GM12878 (cell line): ENCODE data around the gene SMURF1. TPM values are rescaled to one million over a fixed set of nuclear protein-coding genes. Genes with fewer than 3 reads are reported as not detected.

Experiments used
- CHD2 ChIP-seq: IDR thresholded peaks from 2 replicates; pipeline ENCODE4 v1.6.1; 2011; ENCODE audit warnings: low read depth, low read length, improper control_type of control experiment, borderline replicate concordance
- IKZF2 ChIP-seq, 2 experiments: fragments of 450-650 bp; IDR thresholded peaks; 2 replicates each; pipeline ENCODE4 v1.6.1; 2017; ENCODE audit warnings: mild to moderate bottlenecking in 2 of 2, moderate library complexity in 2 of 2
- KDM1A ChIP-seq: fragments of 200-600 bp; sonication (generic); IDR thresholded peaks from 2 replicates; pipeline ENCODE4 v1.6.1; 2016; ENCODE audit warnings: borderline replicate concordance
- KLF5 ChIP-seq: fragments of 450-650 bp; IDR thresholded peaks from 2 replicates; pipeline ENCODE4 v1.6.1; 2014; ENCODE audit warnings: mild to moderate bottlenecking; ENCODE audit not compliant: partially characterized antibody
- POLR2AphosphoS2 ChIP-seq: IDR thresholded peaks from 2 replicates; pipeline ENCODE4 v1.6.1; 2011; ENCODE audit warnings: low read depth, mild to moderate bottlenecking, low read length, improper control_type of control experiment, moderate library complexity
- RB1 ChIP-seq: fragments of 450-650 bp; formaldehyde crosslinking; IDR thresholded peaks from 2 replicates; pipeline ENCODE4 v1.6.1; 2017; ENCODE audit warnings: mild to moderate bottlenecking, borderline replicate concordance
- RCOR1 ChIP-seq: conservative IDR thresholded peaks from 2 replicates; pipeline ENCODE4 v1.6.1; 2012; ENCODE audit warnings: low read depth, low read length, improper control_type of control experiment
- polyA plus RNA-seq, 11 experiments: library from polyadenylated mRNA; depleted of rRNA in 4 of 11; unstranded in 6 of 11; stranded (reverse) in 5 of 11; fragments of >200 nt; fragmentation: Nextera tagmentation in 4 of 11; fragmentation: Illumina TruSeq in 1 of 11; extraction: Ambion mirVana in 4 of 11; extraction: Trizol in 1 of 11; gene quantifications; 1 replicate in 1 of 11; 2 replicates in 10 of 11; pipeline versions ENCODE4 v1.2.1 to v1.2.3, GENCODE V29; 2011 to 2016; ENCODE audit warnings: inconsistent platforms in 2 of 11, missing spikeins in 2 of 11, low read depth in 1 of 11
- total RNA-seq, 4 experiments: library from RNA; depleted of rRNA in 3 of 4; stranded (reverse); fragments of >200 nt in 3 of 4; fragmentation: Illumina TruSeq in 1 of 4; extraction: Trizol in 1 of 4; gene quantifications; 2 replicates each; pipeline versions ENCODE4 v1.2.1 to v1.2.3, GENCODE V29; 2013 to 2021
- TF ChIP-seq, protein P1 (sequence below): fragments of 150-350 bp; IDR thresholded peaks from 2 replicates; pipeline ENCODE4 v1.6.1; 2016; ENCODE audit warnings: low read depth, low read length
- TF ChIP-seq, protein P2 (sequence below): fragments of 450-650 bp; IDR thresholded peaks from 2 replicates; pipeline ENCODE4 v1.6.1; 2017; ENCODE audit warnings: mild to moderate bottlenecking, low read depth, inconsistent platforms; ENCODE audit not compliant: poor library complexity, severe bottlenecking

Gene SMURF1
- total and polyA plus RNA-seq, 10 of the 15 experiments (the other 5 are each of a cell fraction or from before 2014, with no cell fraction given): 0.76 to 14.0 (median 7.9) TPM

GRCh38 chr7:99096124-99096887 is 47.6 kb downstream of the SMURF1 start (continued):
- TF ChIP-seq, protein P1, sequence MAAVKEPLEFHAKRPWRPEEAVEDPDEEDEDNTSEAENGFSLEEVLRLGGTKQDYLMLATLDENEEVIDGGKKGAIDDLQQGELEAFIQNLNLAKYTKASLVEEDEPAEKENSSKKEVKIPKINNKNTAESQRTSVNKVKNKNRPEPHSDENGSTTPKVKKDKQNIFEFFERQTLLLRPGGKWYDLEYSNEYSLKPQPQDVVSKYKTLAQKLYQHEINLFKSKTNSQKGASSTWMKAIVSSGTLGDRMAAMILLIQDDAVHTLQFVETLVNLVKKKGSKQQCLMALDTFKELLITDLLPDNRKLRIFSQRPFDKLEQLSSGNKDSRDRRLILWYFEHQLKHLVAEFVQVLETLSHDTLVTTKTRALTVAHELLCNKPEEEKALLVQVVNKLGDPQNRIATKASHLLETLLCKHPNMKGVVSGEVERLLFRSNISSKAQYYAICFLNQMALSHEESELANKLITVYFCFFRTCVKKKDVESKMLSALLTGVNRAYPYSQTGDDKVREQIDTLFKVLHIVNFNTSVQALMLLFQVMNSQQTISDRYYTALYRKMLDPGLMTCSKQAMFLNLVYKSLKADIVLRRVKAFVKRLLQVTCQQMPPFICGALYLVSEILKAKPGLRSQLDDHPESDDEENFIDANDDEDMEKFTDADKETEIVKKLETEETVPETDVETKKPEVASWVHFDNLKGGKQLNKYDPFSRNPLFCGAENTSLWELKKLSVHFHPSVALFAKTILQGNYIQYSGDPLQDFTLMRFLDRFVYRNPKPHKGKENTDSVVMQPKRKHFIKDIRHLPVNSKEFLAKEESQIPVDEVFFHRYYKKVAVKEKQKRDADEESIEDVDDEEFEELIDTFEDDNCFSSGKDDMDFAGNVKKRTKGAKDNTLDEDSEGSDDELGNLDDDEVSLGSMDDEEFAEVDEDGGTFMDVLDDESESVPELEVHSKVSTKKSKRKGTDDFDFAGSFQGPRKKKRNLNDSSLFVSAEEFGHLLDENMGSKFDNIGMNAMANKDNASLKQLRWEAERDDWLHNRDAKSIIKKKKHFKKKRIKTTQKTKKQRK: no peak
- TF ChIP-seq IKZF2 (IDR thresholded peaks at IDR 0.05) (no peak), KDM1A (no peak), RB1 (no peak), CHD2 (no peak), RCOR1 (no peak), POLR2AphosphoS2 (no peak), KLF5 (no peak)
- TF ChIP-seq, protein P2, sequence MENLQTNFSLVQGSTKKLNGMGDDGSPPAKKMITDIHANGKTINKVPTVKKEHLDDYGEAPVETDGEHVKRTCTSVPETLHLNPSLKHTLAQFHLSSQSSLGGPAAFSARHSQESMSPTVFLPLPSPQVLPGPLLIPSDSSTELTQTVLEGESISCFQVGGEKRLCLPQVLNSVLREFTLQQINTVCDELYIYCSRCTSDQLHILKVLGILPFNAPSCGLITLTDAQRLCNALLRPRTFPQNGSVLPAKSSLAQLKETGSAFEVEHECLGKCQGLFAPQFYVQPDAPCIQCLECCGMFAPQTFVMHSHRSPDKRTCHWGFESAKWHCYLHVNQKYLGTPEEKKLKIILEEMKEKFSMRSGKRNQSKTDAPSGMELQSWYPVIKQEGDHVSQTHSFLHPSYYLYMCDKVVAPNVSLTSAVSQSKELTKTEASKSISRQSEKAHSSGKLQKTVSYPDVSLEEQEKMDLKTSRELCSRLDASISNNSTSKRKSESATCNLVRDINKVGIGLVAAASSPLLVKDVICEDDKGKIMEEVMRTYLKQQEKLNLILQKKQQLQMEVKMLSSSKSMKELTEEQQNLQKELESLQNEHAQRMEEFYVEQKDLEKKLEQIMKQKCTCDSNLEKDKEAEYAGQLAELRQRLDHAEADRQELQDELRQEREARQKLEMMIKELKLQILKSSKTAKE: no peak
- TF ChIP-seq, all 136 proteins: peak for 0
